Loucy (cell line): ENCODE results near the gene EFCAB7.

Experiments
- H2AFZ ChIP-seq: fragments of 200-600 bp; sonication (generic); 2 replicates; pipeline ENCODE4 v1.6.0; 2016; ENCODE audit warnings: antibody characterized with exemption, mild to moderate bottlenecking, low read length, moderate library complexity
- H3F3A ChIP-seq: fragments of 200-600 bp; 2 replicates; pipeline ENCODE4 v1.6.0; 2016; ENCODE audit warnings: antibody characterized with exemption, low read depth, mild to moderate bottlenecking
- H3K27me3 ChIP-seq: fragments of 200-600 bp; sonication (generic); 2 replicates; pipeline ENCODE4 v1.6.1; 2014; ENCODE audit warnings: low read length, mild to moderate bottlenecking; ENCODE audit not compliant: insufficient read depth, poor library complexity, severe bottlenecking
- H3K36me3 ChIP-seq: fragments of 200-600 bp; sonication (generic); 2 replicates; pipeline ENCODE4 v1.6.1; 2016; ENCODE audit warnings: low read length; ENCODE audit not compliant: insufficient read depth
- H3K4me1 ChIP-seq: fragments of 200-600 bp; sonication (generic); 2 replicates; pipeline ENCODE4 v1.5.1; 2014; ENCODE audit warnings: low read length, mild to moderate bottlenecking; ENCODE audit not compliant: insufficient read depth, poor library complexity, severe bottlenecking
- H3K4me2 ChIP-seq: fragments of 200-600 bp; sonication (generic); 2 replicates; pipeline ENCODE4 v1.6.0; 2014; ENCODE audit warnings: antibody characterized with exemption, low read length, low read depth, mild to moderate bottlenecking; ENCODE audit not compliant: poor library complexity, severe bottlenecking
- H3K4me3 ChIP-seq: fragments of 200-600 bp; sonication (generic); 2 replicates; pipeline ENCODE4 v1.5.1; 2014; ENCODE audit warnings: low read length, mild to moderate bottlenecking, mixed read lengths; ENCODE audit not compliant: poor library complexity, severe bottlenecking
- H3K79me2 ChIP-seq: fragments of 200-600 bp; sonication (generic); 2 replicates; pipeline ENCODE4 v1.6.1; 2014; ENCODE audit warnings: low read length; ENCODE audit not compliant: insufficient read depth
- H3K9ac ChIP-seq: fragments of 200-600 bp; sonication (generic); 2 replicates; pipeline ENCODE4 v1.6.0; 2014; ENCODE audit warnings: mild to moderate bottlenecking, low read depth, low read length, moderate library complexity; ENCODE audit not compliant: poor library complexity, severe bottlenecking
- H3K9me2 ChIP-seq: fragments of 200-600 bp; sonication (generic); replicated peaks from 2 replicates; pipeline ENCODE4 v1.6.1; 2016; ENCODE audit warnings: low read depth, low read length, mixed read lengths
- H3K9me3 ChIP-seq: fragments of 200-600 bp; sonication (generic); 2 replicates; pipeline ENCODE4 v1.6.1; 2014; ENCODE audit warnings: mild to moderate bottlenecking, antibody characterized with exemption, low read length, low read depth; ENCODE audit not compliant: insufficient read depth
- H4K20me1 ChIP-seq: fragments of 200-600 bp; sonication (generic); 2 replicates; pipeline ENCODE4 v1.6.0; 2014; ENCODE audit warnings: antibody characterized with exemption, low read length, mild to moderate bottlenecking; ENCODE audit not compliant: insufficient read depth, poor library complexity, severe bottlenecking
- CTCF ChIP-seq: fragments of 200-600 bp; sonication (generic); conservative IDR thresholded peaks from 2 replicates; pipeline ENCODE4 v1.5.1; 2014; ENCODE audit warnings: mild to moderate bottlenecking, antibody characterized with exemption, low read length
- EZH2phosphoT487 ChIP-seq: fragments of 200-600 bp; IDR thresholded peaks from 2 replicates; pipeline ENCODE4 v1.6.1; 2018; ENCODE audit warnings: antibody characterized with exemption, mild to moderate bottlenecking, moderate library complexity, borderline replicate concordance

The EFCAB7 gene

GRCh38 chr1:63523738-63524137 lies 413 bp downstream of the EFCAB7 start:
- H3F3A ChIP-seq, result peaks cover 3% of the 10 kb centered on the region; the same call in 1 of the 2 replicates
- H3K79me2 ChIP-seq, result peaks cover 52% of the 10 kb centered on the region
- TF ChIP-seq EZH2phosphoT487 (no peak), CTCF (no peak)
- H4K20me1 ChIP-seq, result peaks cover under 1% of the 10 kb centered on the region
- no peaks in the 10 kb centered on the region for H3K9me2 ChIP-seq
- peak overlapping the region; percentile 97 for H2AFZ ChIP-seq
- H3K4me3 ChIP-seq, result peak overlapping the region; percentile 88
- H3K4me2 ChIP-seq, result peak overlapping the region; percentile 79
- H3K4me1 ChIP-seq, result peaks cover 43% of the 10 kb centered on the region
- no peaks in the 10 kb centered on the region for H3K9me3 ChIP-seq
- no peaks in the 10 kb centered on the region for H3K27me3 ChIP-seq
- H3K36me3 ChIP-seq, result no peaks in the 10 kb centered on the region
- H3K9ac ChIP-seq, result peak overlapping the region; percentile 87

GRCh38 chr1:63524201-63524600 lies 876 bp downstream of the EFCAB7 start:
- H3K4me3 ChIP-seq, result peak overlapping the region; percentile 88
- no peaks in the 10 kb centered on the region for H3K9me3 ChIP-seq
- no peak for TF ChIP-seq CTCF
- no peak for TF ChIP-seq EZH2phosphoT487
- peaks cover 48% of the 10 kb centered on the region for H3K79me2 ChIP-seq
- peak overlapping the region; percentile 87 for H3K9ac ChIP-seq
- no peaks in the 10 kb centered on the region for H3K36me3 ChIP-seq
- H3K4me1 ChIP-seq, result peaks cover 43% of the 10 kb centered on the region
- no peaks in the 10 kb centered on the region for H3K9me2 ChIP-seq
- H3F3A ChIP-seq, result peaks cover 3% of the 10 kb centered on the region; the same call in 1 of the 2 replicates
- peak overlapping the region; percentile 79 for H3K4me2 ChIP-seq
- peak overlapping the region; percentile 97 for H2AFZ ChIP-seq
- no peaks in the 10 kb centered on the region for H4K20me1 ChIP-seq
- H3K27me3 ChIP-seq, result no peaks in the 10 kb centered on the region

GRCh38 chr1:63532727-63533126 lies 9.4 kb downstream of the EFCAB7 start:
- H3K9me3 ChIP-seq, result no peaks in the 10 kb centered on the region
- no peak overlapping the region for H3K4me3 ChIP-seq
- H3K4me2 ChIP-seq, result no peak overlapping the region
- H3K9ac ChIP-seq, result no peak overlapping the region
- no peaks in the 10 kb centered on the region for H4K20me1 ChIP-seq
- H2AFZ ChIP-seq, result no peak overlapping the region
- H3K27me3 ChIP-seq, result no peaks in the 10 kb centered on the region
- H3K9me2 ChIP-seq, result no peaks in the 10 kb centered on the region
- TF ChIP-seq CTCF (no peak), EZH2phosphoT487 (no peak)
- H3K79me2 ChIP-seq, result no peaks in the 10 kb centered on the region
- H3K4me1 ChIP-seq, result peaks cover 6% of the 10 kb centered on the region
- H3K36me3 ChIP-seq, result peaks cover 9% of the 10 kb centered on the region
- H3F3A ChIP-seq, result no peaks in the 10 kb centered on the region
